ENCODE data around the gene JADE2.

Gene JADE2

GRCh38 chr5:134503088-134503936 lies 22.2 kb upstream of the JADE2 start:
- H3K4me3 ChIP-seq (ENCODE audit: low read depth, low read length): no peak overlapping the region
- DNase-seq (ENCODE audit: low read depth): peak; percentile 98
- in situ Hi-C loops (cut with HindIII; ENCODE audit: low sequenced_read_pairs): no loop called here

GRCh38 chr5:134503937-134504437 lies 21.5 kb upstream of the JADE2 start:
- TF ChIP-seq CTCF (IDR thresholded peaks at IDR 0.05; ENCODE audit: low read depth, low read length, missing control alignments): no peak
- no peak overlapping the region for H3K4me3 ChIP-seq (ENCODE audit: low read depth, low read length)
- DNase-seq (ENCODE audit: low read depth): no peak
- in situ Hi-C loops (cut with HindIII; ENCODE audit: low sequenced_read_pairs): no loop called here

More at GRCh38 chr5:134503088-134503936, 22.2 kb upstream of the JADE2 start:
- TF ChIP-seq CTCF (IDR thresholded peaks at IDR 0.05; ENCODE audit: low read depth, low read length, missing control alignments): no peak

- in situ Hi-C loops (cut with HindIII; ENCODE audit: low sequenced_read_pairs): no loop called here
- no peak for TF ChIP-seq CTCF (IDR thresholded peaks at IDR 0.05; ENCODE audit: low read depth, low read length, missing control alignments)
- no peak overlapping the region for H3K4me3 ChIP-seq (ENCODE audit: low read depth, low read length)
- DNase-seq (ENCODE audit: low read depth): no peak
Observed at GRCh38 chr5:134504629-134505300, 20.7 kb upstream of the JADE2 start.

GRCh38 chr5:134506054-134507039 lies 19.1 kb upstream of the JADE2 start:
- TF ChIP-seq CTCF (IDR thresholded peaks at IDR 0.05; ENCODE audit: low read depth, low read length, missing control alignments): no peak
- no peak overlapping the region for H3K4me3 ChIP-seq (ENCODE audit: low read depth, low read length)
- no peak for DNase-seq (ENCODE audit: low read depth)
- in situ Hi-C loops (cut with HindIII; ENCODE audit: low sequenced_read_pairs): no loop called here

- in situ Hi-C loops (cut with HindIII; ENCODE audit: low sequenced_read_pairs): no loop called here
- DNase-seq (ENCODE audit: low read depth): no peak
- no peak for TF ChIP-seq CTCF (IDR thresholded peaks at IDR 0.05; ENCODE audit: low read depth, low read length, missing control alignments)
- H3K4me3 ChIP-seq (ENCODE audit: low read depth, low read length): no peak overlapping the region
Observed at GRCh38 chr5:134507452-134507851, 18.0 kb upstream of the JADE2 start.

Measured in astrocyte of the cerebellum (primary cell).